HL-60 (cell line): ENCODE data around the gene ADGRD2.

Source experiments
- DNase-seq, 2 experiments: peaks; one replicate each; pipeline ENCODE4 v3.0.0-alpha.2; 2010 to 2020; ENCODE audit warnings: low read depth in 1 of 2, low spot score in 1 of 2
- H3K27ac ChIP-seq: fragments of 250-450 bp; sonication (Bioruptor Pico); replicated peaks from 2 replicates; pipeline ENCODE4 v1.5.1; 2020; ENCODE audit warnings: mild to moderate bottlenecking, moderate library complexity
- H3K27me3 ChIP-seq: fragments of 250-450 bp; sonication (Bioruptor Pico); 2 replicates; pipeline ENCODE4 v1.5.1; 2021; ENCODE audit warnings: mild to moderate bottlenecking, moderate library complexity; ENCODE audit not compliant: insufficient read depth, poor library complexity, severe bottlenecking
- H3K4me3 ChIP-seq: replicated peaks from 2 replicates; pipeline ENCODE4 v1.5.1; 2011; ENCODE audit warnings: mild to moderate bottlenecking, control low read depth, low read length; ENCODE audit not compliant: insufficient read depth
- CTCF ChIP-seq: IDR thresholded peaks from one replicate; pipeline ENCODE4 v1.5.1; 2011; ENCODE audit warnings: low read length, control low read depth, inconsistent platforms; ENCODE audit not compliant: insufficient read depth
- GABPA ChIP-seq: IDR thresholded peaks from 2 replicates; pipeline ENCODE4 v1.6.1; 2012; ENCODE audit warnings: low read depth
- POLR2AphosphoS5 ChIP-seq: IDR thresholded peaks from 2 replicates; pipeline ENCODE4 v1.6.1; 2012; ENCODE audit warnings: low read depth
- REST ChIP-seq: IDR thresholded peaks from 2 replicates; pipeline ENCODE4 v1.6.1; 2012; ENCODE audit warnings: low read depth; ENCODE audit not compliant: insufficient replicate concordance
- SPI1 ChIP-seq: IDR thresholded peaks from 2 replicates; pipeline ENCODE4 v1.6.1; 2012; ENCODE audit warnings: low read depth, mild to moderate bottlenecking, borderline replicate concordance

Gene ADGRD2

GRCh38 chr9:124500028-124500795 is 50.0 kb downstream of the ADGRD2 start:
- Histone ChIP-seq H3K27me3 (peaks cover 23% of the 10 kb centered on the region), H3K27ac (no peak overlapping the region), H3K4me3 (no peak overlapping the region)
- no peak for DNase-seq
- TF ChIP-seq POLR2AphosphoS5 (no peak), GABPA (no peak), REST (no peak), SPI1 (no peak), CTCF (no peak)

GRCh38 chr9:124500796-124501611 is 50.8 kb downstream of the ADGRD2 start:
- H3K4me3 ChIP-seq, result no peak overlapping the region
- TF ChIP-seq SPI1 (no peak), GABPA (no peak), CTCF (no peak), REST (no peak), POLR2AphosphoS5 (no peak)
- no peak for DNase-seq
- peaks cover 31% of the 10 kb centered on the region for H3K27me3 ChIP-seq
- H3K27ac ChIP-seq, result no peak overlapping the region

GRCh38 chr9:124501771-124502320 is 51.6 kb downstream of the ADGRD2 start:
- no peak for TF ChIP-seq REST
- no peak for TF ChIP-seq SPI1
- no peak for TF ChIP-seq POLR2AphosphoS5
- TF ChIP-seq GABPA, result no peak
- TF ChIP-seq CTCF, result no peak

More at GRCh38 chr9:124501771-124502320, 51.6 kb downstream of the ADGRD2 start:
- Histone ChIP-seq H3K27ac (no peak overlapping the region), H3K4me3 (no peak overlapping the region), H3K27me3 (peaks cover 31% of the 10 kb centered on the region)
- DNase-seq, result no peak
